NCI-H1694 (cell line): Measurements from ENCODE around the gene SCAP.
"Not testable (repeated sequence)": the region's sequence is repeated elsewhere in the genome, so short reads cannot be mapped to it uniquely, and the experiment has no call there.

Source experiments
- DNase-seq: peaks from one replicate; lab custom pipeline; 2025; lab: John Stamatoyannopoulos, UW

SCAP gene

GRCh38 chr3:47480267-47480666 lies 4.5 kb upstream of the SCAP start:
- not testable (repeated sequence) for DNase-seq

GRCh38 chr3:47479826-47480160 lies 4.1 kb upstream of the SCAP start:
- no peak for DNase-seq

- no peak for DNase-seq
Observed at GRCh38 chr3:47478022-47478421, 2.3 kb upstream of the SCAP start.

- no peak for DNase-seq
Observed at GRCh38 chr3:47476644-47477199, 981 bp upstream of the SCAP start.

GRCh38 chr3:47476330-47476626 lies 537 bp upstream of the SCAP start:
- no peak for DNase-seq

- no peak for DNase-seq
Observed at GRCh38 chr3:47475029-47475569, 642 bp downstream of the SCAP start.

GRCh38 chr3:47473391-47473790 lies 2.4 kb downstream of the SCAP start:
- no peak for DNase-seq

GRCh38 chr3:47469616-47470015 lies 6.1 kb downstream of the SCAP start:
- no peak for DNase-seq

- DNase-seq = not testable (repeated sequence)
Observed at GRCh38 chr3:47468315-47468714, 7.4 kb downstream of the SCAP start.

- no peak for DNase-seq
Observed at GRCh38 chr3:47464588-47464987, 11.2 kb downstream of the SCAP start.

- DNase-seq = not testable (repeated sequence)
Observed at GRCh38 chr3:47459534-47460085, 16.1 kb downstream of the SCAP start.

GRCh38 chr3:47456984-47457383 lies 18.8 kb downstream of the SCAP start:
- no peak for DNase-seq

GRCh38 chr3:47455806-47456452 lies 19.8 kb downstream of the SCAP start:
- no peak for DNase-seq

- DNase-seq = no peak
Observed at GRCh38 chr3:47452453-47453215, 23.1 kb downstream of the SCAP start.

GRCh38 chr3:47444103-47444502 lies 31.6 kb downstream of the SCAP start:
- DNase-seq = no peak

- no peak for DNase-seq
Observed at GRCh38 chr3:47443611-47443995, 32.1 kb downstream of the SCAP start.

- DNase-seq = no peak
Observed at GRCh38 chr3:47441796-47442551, 33.8 kb downstream of the SCAP start.

GRCh38 chr3:47440131-47440530 lies 35.6 kb downstream of the SCAP start:
- no peak for DNase-seq

- no peak for DNase-seq
Observed at GRCh38 chr3:47436180-47436579, 39.6 kb downstream of the SCAP start.

GRCh38 chr3:47434849-47435248 lies 40.9 kb downstream of the SCAP start:
- DNase-seq = no peak

- DNase-seq = no peak
Observed at GRCh38 chr3:47433796-47434195, 41.9 kb downstream of the SCAP start.

GRCh38 chr3:47432673-47433072 lies 43.1 kb downstream of the SCAP start:
- no peak for DNase-seq
